Fibroblast of lung (primary cell): ENCODE results near the gene EXOC2.

Experiments
- EZH2 ChIP-seq: IDR thresholded peaks from 2 replicates; pipeline ENCODE4 v1.5.1; 2012; ENCODE audit warnings: low read length, control low read depth, mild to moderate bottlenecking; ENCODE audit errors: missing control alignments
- TF ChIP-seq, protein P1 (sequence below), 2 donors: IDR thresholded peaks in 1 of 2; conservative IDR thresholded peaks in 1 of 2; 1 replicate in 1 of 2; 2 replicates in 1 of 2; pipeline ENCODE4 v1.5.1; 2011 to 2012; ENCODE audit warnings: low read length in 2 of 2, control low read depth in 1 of 2, inconsistent platforms in 1 of 2, low read depth in 1 of 2, mild to moderate bottlenecking in 1 of 2

GRCh38 chr6:502761-503160 lies 190.2 kb downstream of the EXOC2 start:
- TF ChIP-seq, protein P1, sequence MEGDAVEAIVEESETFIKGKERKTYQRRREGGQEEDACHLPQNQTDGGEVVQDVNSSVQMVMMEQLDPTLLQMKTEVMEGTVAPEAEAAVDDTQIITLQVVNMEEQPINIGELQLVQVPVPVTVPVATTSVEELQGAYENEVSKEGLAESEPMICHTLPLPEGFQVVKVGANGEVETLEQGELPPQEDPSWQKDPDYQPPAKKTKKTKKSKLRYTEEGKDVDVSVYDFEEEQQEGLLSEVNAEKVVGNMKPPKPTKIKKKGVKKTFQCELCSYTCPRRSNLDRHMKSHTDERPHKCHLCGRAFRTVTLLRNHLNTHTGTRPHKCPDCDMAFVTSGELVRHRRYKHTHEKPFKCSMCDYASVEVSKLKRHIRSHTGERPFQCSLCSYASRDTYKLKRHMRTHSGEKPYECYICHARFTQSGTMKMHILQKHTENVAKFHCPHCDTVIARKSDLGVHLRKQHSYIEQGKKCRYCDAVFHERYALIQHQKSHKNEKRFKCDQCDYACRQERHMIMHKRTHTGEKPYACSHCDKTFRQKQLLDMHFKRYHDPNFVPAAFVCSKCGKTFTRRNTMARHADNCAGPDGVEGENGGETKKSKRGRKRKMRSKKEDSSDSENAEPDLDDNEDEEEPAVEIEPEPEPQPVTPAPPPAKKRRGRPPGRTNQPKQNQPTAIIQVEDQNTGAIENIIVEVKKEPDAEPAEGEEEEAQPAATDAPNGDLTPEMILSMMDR (conservative IDR thresholded peaks at IDR 0.05 in 1 of 2, IDR thresholded peaks at IDR 0.05 in 1 of 2; ENCODE audit: low read depth in 1 of 2, low read length in 2 of 2) = no peak
- no peak for TF ChIP-seq EZH2
